OCI-LY1 (cell line): ENCODE measurements around the gene TEDC1.

Experiments
- EZH2 ChIP-seq: fragments of 200-600 bp; sonication (generic), shearing (Covaris generic); IDR thresholded peaks from 2 replicates; pipeline ENCODE4 v1.8.0; 2017; ENCODE audit warnings: borderline replicate concordance, mixed run types, mild to moderate bottlenecking, antibody characterized with exemption, low read length, moderate library complexity, mixed read lengths
- TF ChIP-seq, protein P1 (sequence below): fragments of 200-600 bp; sonication (generic), shearing (Covaris generic); IDR thresholded peaks from 2 replicates; pipeline ENCODE4 v1.5.1; 2017; ENCODE audit warnings: mild to moderate bottlenecking, antibody characterized with exemption, low read length, moderate library complexity, mixed read lengths

DNA sequence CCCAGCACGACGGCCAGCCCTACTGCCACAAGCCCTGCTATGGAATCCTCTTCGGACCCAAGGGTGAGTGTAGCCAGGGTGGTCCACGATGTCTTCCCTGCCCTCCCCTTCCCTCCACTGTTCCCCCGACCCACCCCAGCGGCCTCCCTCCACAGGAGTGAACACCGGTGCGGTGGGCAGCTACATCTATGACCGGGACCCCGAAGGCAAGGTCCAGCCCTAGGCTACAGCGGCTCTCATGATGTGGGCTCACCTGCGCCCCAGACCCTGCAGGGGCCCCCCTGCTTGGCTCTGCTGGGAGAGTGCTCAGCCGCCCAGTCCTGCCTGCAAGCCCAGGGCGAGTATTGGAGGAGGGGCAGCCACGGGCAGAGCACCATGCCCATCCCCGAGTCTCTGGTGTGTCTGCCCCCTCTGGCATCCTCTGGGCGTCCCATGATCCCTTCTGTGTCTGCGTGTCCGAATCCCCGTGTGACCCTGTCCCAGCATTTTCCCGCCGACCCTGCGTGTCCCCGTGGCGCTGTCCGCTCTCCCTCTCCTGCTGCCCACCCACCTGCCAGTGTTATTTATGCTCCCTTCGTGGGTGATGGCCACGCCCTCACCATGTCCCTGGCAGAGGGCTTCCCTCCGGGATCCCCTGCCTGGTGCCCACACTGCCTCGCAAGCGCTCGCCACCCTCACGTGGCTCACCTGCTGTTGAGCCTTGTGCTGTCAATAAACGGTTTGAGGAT lies 11.5 kb upstream of the TEDC1 start:
- TF ChIP-seq EZH2, result no peak
- TF ChIP-seq, protein P1, sequence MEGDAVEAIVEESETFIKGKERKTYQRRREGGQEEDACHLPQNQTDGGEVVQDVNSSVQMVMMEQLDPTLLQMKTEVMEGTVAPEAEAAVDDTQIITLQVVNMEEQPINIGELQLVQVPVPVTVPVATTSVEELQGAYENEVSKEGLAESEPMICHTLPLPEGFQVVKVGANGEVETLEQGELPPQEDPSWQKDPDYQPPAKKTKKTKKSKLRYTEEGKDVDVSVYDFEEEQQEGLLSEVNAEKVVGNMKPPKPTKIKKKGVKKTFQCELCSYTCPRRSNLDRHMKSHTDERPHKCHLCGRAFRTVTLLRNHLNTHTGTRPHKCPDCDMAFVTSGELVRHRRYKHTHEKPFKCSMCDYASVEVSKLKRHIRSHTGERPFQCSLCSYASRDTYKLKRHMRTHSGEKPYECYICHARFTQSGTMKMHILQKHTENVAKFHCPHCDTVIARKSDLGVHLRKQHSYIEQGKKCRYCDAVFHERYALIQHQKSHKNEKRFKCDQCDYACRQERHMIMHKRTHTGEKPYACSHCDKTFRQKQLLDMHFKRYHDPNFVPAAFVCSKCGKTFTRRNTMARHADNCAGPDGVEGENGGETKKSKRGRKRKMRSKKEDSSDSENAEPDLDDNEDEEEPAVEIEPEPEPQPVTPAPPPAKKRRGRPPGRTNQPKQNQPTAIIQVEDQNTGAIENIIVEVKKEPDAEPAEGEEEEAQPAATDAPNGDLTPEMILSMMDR, result no peak
